T-helper 1 cell treated with Interleukin-12 subunit alpha and Interleukin-12 subunit beta and Interleukin-4 antibody, amounts not matched to agents 30 ng/mL and 1 ng/mL, for 36 hours (primary cell): Measurements from ENCODE around the gene ZNF786. TPM values are rescaled to one million over a fixed set of nuclear protein-coding genes. Genes with fewer than 3 reads are reported as not detected.
"Not testable (repeated sequence)": the region's sequence is repeated elsewhere in the genome, so short reads cannot be mapped to it uniquely, and the experiment has no call there.

ENCODE experiments used
- intact Hi-C: fragments of 100-400 bp; cut with micrococcal nuclease; formaldehyde crosslinking; loops from one replicate; pipeline ENCODE4 v1.15.1; 2024
- total RNA-seq: library from RNA; stranded (reverse); gene quantifications from 2 replicates; pipeline ENCODE4 v1.2.3, GENCODE V29; 2022

Gene ZNF786
- total RNA-seq, 1 donor from 2014 or later, result 9.3 TPM

GRCh38 chr7:149081914-149082313 is 8.6 kb downstream of the ZNF786 start:
- intact Hi-C loops, result no loop called here

GRCh38 chr7:149077594-149077993 is 12.9 kb downstream of the ZNF786 start:
- intact Hi-C loops, result no loop called here

- intact Hi-C loops, result no loop called here
Observed at GRCh38 chr7:149075286-149075685, 15.2 kb downstream of the ZNF786 start.

GRCh38 chr7:149074116-149074885 is 16.2 kb downstream of the ZNF786 start:
- intact Hi-C loops, result no loop called here

- intact Hi-C loops, result no loop called here
Observed at GRCh38 chr7:149072438-149072775, 18.1 kb downstream of the ZNF786 start.

- intact Hi-C loops, result no loop called here
Observed at GRCh38 chr7:149071641-149072437, 18.7 kb downstream of the ZNF786 start.

- intact Hi-C loops, result no loop called here
Observed at GRCh38 chr7:149071182-149071635, 19.3 kb downstream of the ZNF786 start.

- intact Hi-C loops, result no loop called here
Observed at GRCh38 chr7:149070372-149071125, 20.0 kb downstream of the ZNF786 start.

GRCh38 chr7:149067869-149068268 is 22.6 kb downstream of the ZNF786 start:
- intact Hi-C loops, result loop anchor here (5.0 to 10.0 kb wide), 2 partner anchors 183 to 566 kb away; partner anchors contain the start of gene EZH2

GRCh38 chr7:149063476-149063875 is 27.0 kb downstream of the ZNF786 start:
- intact Hi-C loops, result loop anchor here (10.0 kb wide), 1 partner anchor 179 kb away; the partner anchor contains the start of gene EZH2

GRCh38 chr7:149062217-149062899 is 28.2 kb downstream of the ZNF786 start:
- intact Hi-C loops, result loop anchor here (10.0 kb wide), 1 partner anchor 178 kb away; the partner anchor contains the start of gene EZH2

- intact Hi-C loops, result loop anchor here (10.0 kb wide), 1 partner anchor 175 kb away; the partner anchor contains the start of gene EZH2
Observed at GRCh38 chr7:149060156-149060555, 30.4 kb downstream of the ZNF786 start.

GRCh38 chr7:149053885-149054284 is 36.6 kb downstream of the ZNF786 start:
- intact Hi-C loops, result no loop called here

GRCh38 chr7:149053384-149053783 is 37.1 kb downstream of the ZNF786 start:
- intact Hi-C loops, result no loop called here

- intact Hi-C loops, result no loop called here
Observed at GRCh38 chr7:149050941-149051340, 39.6 kb downstream of the ZNF786 start.

- intact Hi-C loops, result no loop called here
Observed at GRCh38 chr7:149048805-149049204, 41.7 kb downstream of the ZNF786 start.

- intact Hi-C loops, result no loop called here
Observed at GRCh38 chr7:149046416-149046815, 44.1 kb downstream of the ZNF786 start.

- intact Hi-C loops, result no loop called here
Observed at GRCh38 chr7:149043936-149044335, 46.6 kb downstream of the ZNF786 start.

- intact Hi-C loops, result no loop called here
Observed at GRCh38 chr7:149041350-149041749, 49.2 kb downstream of the ZNF786 start.

GRCh38 chr7:149038641-149039040 is 51.9 kb downstream of the ZNF786 start:
- intact Hi-C loops, result not testable (repeated sequence)

- intact Hi-C loops, result no loop called here
Observed at GRCh38 chr7:149036676-149037075, 53.8 kb downstream of the ZNF786 start.
